GM21381 (cell line): ENCODE measurements around the gene GAS2L2.

Source experiments
- ATAC-seq: cut with Tn5 transposase; IDR thresholded peaks from one replicate; pipeline ENCODE4 v1.9.1; 2021; ENCODE audit warnings: mild to moderate bottlenecking, moderate library complexity; ENCODE audit not compliant: unreplicated experiment

The GAS2L2 gene

DNA sequence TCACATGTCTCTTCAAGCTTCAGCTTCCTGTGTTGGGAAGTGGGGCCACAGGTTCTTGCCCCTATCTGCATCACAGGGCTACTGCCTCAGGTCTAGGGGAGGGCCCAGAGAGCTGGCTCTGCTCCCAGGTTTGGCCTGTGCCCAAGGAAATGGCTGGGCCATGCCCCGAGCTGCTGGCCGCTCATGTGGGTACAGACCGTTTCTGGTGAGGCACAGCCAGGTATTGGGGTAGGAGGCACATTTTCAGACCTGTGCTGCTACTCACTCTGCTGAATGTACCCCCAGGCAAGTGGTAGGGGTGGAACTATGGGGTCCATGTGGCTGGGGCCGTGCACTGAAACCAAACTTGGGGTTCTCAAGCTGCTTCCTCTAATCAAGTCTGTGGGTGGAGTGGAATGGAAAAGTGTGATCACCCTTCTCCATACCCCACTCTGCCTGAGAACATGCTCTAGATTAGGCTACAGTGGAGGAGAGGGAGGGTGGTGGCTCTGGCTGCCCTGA lies 4.6 kb downstream of the GAS2L2 start:
- no peak for ATAC-seq

DNA sequence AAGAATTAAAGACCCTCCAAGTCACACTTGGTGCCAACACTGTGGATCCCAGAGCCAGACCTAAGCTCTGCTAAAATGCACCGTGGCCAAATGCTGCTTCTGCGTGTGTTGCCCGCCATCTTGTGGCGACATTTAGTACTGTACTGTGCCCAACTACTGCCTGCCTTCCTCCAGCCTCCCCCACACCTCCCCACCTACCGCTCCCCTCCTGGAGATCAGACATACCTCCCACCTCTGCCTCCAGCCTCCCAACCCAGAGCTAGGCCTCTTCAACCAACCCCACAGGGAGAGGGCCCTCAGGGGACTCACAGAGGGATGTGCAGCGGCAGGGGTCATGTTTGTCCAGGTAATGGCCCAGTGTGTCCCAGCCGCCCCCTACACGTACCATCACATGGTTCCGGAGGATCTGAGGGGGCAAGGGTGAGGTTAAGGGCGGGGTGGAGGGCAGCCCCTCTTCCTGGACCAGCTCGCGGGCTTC lies 5.5 kb downstream of the GAS2L2 start:
- ATAC-seq = no peak

DNA sequence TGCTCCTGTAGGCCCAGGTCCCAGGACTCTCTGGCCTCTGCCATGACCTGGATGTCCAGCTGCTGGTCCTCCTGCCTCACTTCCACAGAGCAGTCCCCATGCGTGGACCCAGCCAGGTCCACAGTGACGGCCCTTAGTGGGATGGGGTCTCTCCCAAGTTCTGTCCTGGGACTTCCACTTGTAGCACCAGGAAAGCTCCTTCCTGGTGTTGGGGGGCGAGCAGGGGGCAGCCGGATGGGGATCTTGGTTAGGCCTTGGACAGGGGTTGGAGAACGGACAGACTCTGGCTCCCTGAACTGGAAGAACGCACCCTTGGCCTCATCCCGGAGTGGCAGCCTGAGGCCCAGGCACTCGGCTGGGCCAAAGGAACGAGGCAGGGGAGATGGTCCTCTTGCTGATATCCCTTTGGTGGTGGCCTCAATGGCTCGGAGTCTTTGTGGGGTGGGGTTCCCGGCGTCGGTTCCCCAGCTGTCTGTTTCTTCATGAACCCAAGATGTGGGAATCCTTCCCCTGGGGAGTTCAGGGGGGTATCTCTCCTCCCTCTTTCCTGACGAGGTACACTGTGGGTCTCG lies 7.2 kb downstream of the GAS2L2 start:
- no peak for ATAC-seq

DNA sequence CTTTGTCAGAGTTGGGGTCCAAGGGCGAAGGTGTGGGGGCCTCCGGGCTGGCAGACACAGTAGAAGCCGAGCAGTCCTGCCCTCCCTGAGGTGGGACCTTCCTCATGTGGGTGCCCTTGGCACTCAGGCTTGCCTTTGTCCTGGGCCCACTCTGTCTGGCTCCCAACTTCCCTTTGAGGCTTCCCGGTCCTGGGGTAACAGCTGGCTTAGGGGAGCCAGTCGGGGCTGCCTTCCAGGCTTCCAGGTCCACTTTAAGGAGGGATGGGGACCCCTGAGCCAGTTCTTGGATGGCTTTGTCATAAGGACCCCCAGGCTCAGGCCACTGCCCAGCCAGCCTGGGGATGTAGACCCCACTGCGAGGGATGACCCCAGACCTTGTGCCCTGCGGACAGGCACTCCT lies 7.8 kb downstream of the GAS2L2 start:
- ATAC-seq = no peak

DNA sequence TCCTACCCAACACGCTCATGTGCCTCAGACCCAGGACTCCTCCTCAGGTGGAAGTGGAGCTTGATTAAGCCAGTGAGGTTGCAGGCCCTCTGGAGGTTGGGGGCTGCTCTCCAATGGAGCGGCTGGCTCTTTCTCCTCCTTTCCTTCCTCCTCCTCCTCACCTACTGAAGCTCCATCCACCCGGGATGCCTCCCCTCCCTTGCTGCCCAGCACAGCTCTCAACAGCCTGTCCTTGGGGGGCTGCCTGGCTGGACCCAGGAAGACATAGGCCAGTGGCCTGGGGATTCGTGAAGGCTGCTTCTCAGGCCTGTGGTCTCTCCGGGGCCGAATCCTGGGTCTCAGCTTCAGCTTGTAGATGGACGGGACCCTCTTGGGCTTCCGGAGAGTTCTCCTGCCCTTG lies 8.2 kb downstream of the GAS2L2 start:
- ATAC-seq = no peak

GRCh38 chr17:35743626-35744328 lies 9.3 kb downstream of the GAS2L2 start:
- ATAC-seq = no peak

DNA sequence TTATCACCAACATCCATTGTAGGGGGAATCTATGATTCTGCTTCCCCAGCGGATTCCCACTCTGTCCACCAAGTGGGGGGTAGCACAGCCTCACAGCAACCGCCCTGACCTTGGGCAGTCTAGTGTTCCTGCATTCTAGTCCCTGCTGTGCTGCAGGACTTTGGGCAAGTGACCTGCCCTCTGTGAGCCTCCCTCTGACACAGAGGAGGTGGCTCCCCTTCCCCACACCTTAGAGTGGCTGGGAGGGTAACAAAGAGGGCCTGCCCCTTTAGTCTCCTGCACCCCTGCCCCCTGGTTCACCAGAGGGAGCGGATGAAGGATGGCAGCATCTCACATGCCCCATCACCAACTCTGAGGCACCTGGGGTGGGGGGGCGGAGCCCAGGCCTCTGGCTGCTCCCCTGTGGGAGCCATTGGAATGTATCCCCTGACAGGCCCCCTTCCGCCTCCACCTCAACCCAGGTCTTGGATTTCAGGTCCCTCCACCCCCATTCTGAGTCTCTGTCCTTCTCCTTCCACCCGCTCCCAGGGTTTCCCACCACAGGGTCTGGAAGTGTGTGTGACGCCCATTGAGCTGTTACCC lies 10.1 kb downstream of the GAS2L2 start:
- ATAC-seq = no peak

GRCh38 chr17:35742496-35742895 lies 10.5 kb downstream of the GAS2L2 start:
- ATAC-seq = no peak

DNA sequence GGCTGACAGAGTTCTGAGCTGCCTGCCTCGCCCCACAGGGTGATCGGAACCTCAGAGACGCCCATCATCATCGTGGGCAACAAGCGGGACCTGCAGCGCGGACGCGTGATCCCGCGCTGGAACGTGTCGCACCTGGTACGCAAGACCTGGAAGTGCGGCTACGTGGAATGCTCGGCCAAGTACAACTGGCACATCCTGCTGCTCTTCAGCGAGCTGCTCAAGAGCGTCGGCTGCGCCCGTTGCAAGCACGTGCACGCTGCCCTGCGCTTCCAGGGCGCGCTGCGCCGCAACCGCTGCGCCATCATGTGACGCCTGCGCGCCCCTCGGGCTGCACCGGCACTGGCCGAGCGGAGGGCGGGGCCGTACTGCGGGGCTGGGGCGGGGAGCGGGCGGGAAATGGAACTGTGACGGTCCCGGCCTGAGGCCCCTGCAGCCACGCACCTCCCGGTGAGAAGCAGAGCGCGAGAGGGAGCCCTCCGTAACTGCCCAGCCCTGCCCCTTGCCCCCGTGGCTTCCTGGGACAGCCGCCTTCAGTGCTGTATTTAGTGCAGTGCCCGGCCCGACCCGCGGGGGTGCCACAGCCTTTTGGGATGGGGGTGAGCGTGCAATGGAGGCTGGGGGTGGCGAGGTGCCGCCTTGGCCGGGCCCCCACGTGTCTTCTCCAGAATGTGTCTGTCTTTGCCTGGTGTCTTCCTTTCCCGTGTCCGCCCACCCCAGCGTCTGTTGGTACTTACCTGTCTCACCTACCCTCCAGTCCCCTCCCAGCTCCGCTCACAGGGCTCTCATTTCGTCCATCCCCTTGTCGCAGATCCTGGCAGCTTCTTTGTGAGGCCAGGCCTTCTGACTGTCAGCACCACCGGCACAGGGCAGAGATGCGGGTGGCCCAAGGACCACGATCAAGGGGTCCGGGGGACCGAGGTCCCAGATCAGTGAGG lies 11.8 kb downstream of the GAS2L2 start:
- ATAC-seq = no peak

DNA sequence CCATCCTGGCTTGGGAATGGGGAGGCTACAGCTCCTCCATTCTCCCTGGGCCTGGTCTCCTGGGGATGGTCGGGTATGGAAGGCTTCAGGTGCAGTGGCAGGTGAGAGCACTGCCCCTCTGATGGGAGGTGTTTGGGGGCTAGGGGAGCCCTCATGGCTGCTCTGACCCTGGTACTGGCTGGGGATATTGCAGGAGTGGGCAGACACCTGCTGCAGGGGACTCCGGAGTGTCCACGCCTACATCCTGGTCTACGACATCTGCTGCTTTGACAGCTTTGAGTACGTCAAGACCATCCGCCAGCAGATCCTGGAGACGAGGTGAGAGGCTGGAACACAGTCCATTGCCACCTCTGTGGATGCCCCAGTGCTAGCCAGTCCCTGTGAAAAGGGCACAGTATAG lies 12.8 kb downstream of the GAS2L2 start:
- ATAC-seq = no peak

DNA sequence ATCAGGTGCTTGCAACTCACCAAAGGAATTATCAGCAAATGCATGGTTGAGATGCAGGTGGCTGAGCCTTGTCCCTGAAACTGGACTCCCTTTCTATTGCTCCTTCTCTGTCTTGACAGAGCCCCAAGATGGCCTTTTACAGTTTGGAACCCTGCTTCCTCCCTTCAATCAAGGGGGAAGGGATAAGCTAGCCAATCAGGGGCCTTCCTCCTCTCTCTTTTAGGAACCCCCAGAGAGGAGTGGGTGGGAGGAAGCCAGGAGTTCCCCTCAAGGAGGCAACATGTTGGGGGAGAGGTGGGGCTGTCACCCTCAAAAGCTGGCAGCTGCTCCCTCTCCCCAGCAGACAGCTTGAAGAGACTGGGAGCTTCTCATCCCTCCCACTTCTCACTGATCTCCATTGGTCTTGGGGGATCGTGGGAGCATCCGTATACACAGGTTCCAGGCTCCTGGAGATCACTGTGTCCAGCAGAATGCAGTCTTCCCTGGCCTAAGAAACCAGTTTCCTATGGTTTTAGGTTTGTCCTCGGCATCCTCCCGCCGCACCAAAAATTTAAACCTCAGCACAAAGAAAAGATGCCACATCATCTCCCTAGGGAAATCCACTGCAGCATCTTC lies 14.4 kb downstream of the GAS2L2 start:
- ATAC-seq = no peak

DNA sequence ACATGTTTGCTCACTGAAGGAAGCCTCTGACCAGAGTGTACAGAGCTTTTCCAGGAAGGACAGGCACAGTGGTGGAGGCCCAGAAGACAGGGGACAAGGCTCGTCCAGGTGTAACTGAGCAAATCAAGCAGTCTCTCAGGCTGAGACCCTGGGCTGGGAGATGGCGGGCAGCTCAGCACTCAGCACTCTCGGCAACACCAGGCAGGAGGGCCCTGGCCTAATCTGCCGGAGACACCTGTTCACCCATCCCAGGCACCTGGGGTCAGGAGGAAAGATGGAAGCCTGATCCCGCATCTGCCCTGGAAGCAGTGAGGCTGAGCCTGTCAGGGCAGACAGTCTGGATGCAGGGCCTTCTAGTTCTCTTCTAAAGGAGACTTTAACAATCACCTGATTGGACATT lies 16.8 kb downstream of the GAS2L2 start:
- ATAC-seq = no peak

DNA sequence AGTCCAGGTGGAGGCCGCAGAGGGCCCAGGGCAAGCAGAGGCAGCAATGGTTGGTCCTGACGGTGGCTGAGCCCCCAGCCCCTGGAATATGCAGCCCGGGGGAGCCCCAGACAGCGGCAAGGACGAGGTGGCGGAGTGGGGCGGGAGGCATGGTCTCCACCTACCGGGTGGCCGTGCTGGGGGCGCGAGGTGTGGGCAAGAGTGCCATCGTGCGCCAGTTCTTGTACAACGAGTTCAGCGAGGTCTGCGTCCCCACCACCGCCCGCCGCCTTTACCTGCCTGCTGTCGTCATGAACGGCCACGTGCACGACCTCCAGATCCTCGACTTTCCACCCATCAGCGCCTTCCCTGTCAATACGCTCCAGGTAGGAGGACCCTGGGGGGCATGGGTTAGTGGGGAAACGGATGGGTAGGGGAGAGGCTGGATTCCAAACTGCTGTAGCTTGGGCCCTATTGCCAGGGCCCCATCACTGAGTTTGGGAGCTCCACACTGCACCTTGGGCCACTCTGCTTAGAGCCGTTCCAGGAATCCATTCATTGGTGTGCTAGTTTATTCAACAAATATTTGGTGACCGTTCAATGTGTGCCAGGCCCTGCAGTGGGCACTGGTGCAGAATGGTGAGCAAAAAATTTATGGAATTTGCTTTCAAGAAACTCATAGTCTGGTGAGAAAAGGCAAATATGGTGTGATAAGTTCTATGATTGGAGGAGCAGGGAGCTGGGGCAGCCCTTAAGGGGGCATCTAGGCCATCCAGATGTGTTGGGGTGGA lies 17.8 kb downstream of the GAS2L2 start:
- ATAC-seq = no peak

DNA sequence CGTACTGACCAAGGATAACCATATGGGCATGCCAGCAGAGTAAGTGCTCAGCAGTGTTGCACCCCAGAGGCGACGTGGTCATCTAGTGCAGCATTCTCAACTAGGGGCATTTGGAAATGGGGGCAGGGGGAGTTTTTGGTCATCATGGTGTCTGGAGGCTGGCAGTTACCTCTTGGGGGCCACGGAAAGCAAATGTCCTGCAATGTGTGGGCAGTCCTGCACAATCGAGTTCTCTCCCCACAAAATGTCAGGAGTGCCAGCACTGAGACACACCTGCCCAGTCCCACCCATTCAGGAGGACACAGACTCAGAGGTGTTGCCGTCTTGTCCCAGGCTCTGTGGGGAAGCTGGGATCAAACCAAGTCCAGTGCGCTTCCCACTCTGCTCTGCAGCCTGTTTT lies 18.6 kb downstream of the GAS2L2 start:
- ATAC-seq = no peak

DNA sequence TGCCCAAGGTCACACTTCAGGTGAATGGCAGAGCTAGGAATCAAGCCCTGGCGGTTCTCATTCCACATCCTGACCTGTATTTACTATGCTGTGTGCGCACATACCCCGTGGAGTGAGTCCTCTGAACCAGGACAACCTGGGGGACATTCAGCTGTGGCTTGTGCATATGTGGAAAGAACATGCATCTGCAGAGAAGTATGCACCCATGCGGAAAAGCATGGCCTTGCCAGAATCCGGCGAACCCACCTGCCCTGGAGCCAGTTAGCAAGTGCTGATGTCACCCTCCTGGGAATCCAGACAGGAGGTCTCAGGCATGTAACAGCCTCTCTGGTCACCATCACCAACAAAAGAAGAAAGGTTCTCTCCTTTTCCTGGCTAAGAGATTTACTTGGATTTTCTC lies 19.7 kb downstream of the GAS2L2 start:
- no peak for ATAC-seq

DNA sequence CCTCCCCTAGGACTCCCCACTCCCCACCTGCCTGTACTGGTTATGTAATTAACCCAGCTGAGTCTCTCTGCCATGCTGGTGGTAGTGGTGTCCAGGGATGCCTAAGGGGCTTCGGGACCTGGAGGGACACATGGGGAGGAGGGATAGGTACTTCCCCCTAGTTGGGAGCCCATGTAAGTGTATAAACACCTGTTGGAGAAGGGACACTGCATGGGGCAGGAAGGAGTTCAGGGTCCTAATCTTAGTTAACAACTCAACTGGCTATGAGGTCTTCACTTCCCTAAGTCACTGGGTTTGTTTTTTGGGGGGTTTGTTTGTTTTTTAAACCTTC lies 20.3 kb downstream of the GAS2L2 start:
- no peak for ATAC-seq

GRCh38 chr17:35731917-35732805 lies 20.9 kb downstream of the GAS2L2 start:
- ATAC-seq = no peak

- ATAC-seq = no peak
Measured at GRCh38 chr17:35731239-35731916, 21.7 kb downstream of the GAS2L2 start, which contains the start of gene RASL10B. TSS of gene RASL10B (plus strand) at chr17:35731639. CDS start at chr17:35735185, 3,546 bp downstream.
